B cell (primary cell): ENCODE data around the gene TNPO1.

ENCODE experiments used
- CTCF ChIP-seq: fragments of 200-600 bp; IDR thresholded peaks from one replicate; pipeline ENCODE4 v1.8.0; 2022; ENCODE audit warnings: antibody characterized with exemption, mild to moderate bottlenecking
- EZH2 ChIP-seq: IDR thresholded peaks from 2 replicates; pipeline ENCODE4 v1.6.1; 2012; ENCODE audit warnings: borderline replicate concordance, low read depth, mild to moderate bottlenecking, moderate library complexity, low read length; ENCODE audit not compliant: insufficient read depth, poor library complexity, severe bottlenecking

GRCh38 chr5:72783354-72783753, 33.1 kb upstream of the TNPO1 start:
- no peak for TF ChIP-seq CTCF
- TF ChIP-seq EZH2 = no peak
